Fibroblast of mammary gland (primary cell): ENCODE measurements around the gene MAFG.
A peak's percentile ranks its signal among the peaks of the same experiment; 100 is the strongest.

Source experiments
- DNase-seq: peaks from one replicate; pipeline ENCODE4 v3.0.0-alpha.2; 2010; ENCODE audit warnings: low read depth
- H3K4me3 ChIP-seq: 2 replicates; pipeline ENCODE4 v1.5.1; 2011; ENCODE audit warnings: low read depth, mild to moderate bottlenecking, low read length, moderate library complexity; ENCODE audit not compliant: control insufficient read depth
- CTCF ChIP-seq: conservative IDR thresholded peaks from 2 replicates; pipeline ENCODE4 v1.5.1; 2011; ENCODE audit warnings: low read depth, low read length, inconsistent platforms; ENCODE audit not compliant: control insufficient read depth, insufficient read depth

MAFG gene

GRCh38 chr17:81898885-81899284, 28.6 kb downstream of the MAFG start:
- no peak for TF ChIP-seq CTCF
- H3K4me3 ChIP-seq = no peak overlapping the region
- no peak for DNase-seq

GRCh38 chr17:81898029-81898866, 29.3 kb downstream of the MAFG start:
- no peak overlapping the region for H3K4me3 ChIP-seq
- peak; percentile 98 for DNase-seq
- no peak for TF ChIP-seq CTCF

- no peak overlapping the region for H3K4me3 ChIP-seq
- no peak for TF ChIP-seq CTCF
- DNase-seq = no peak
Observed at GRCh38 chr17:81895400-81895799, 32.1 kb downstream of the MAFG start.

- no peak for TF ChIP-seq CTCF
- H3K4me3 ChIP-seq = peak overlapping the region; percentile 78
- DNase-seq = no peak
Observed at GRCh38 chr17:81891303-81891552, 36.3 kb downstream of the MAFG start.

- DNase-seq = no peak
- peak overlapping the region; percentile 78 for H3K4me3 ChIP-seq
- no peak for TF ChIP-seq CTCF
Observed at GRCh38 chr17:81890447-81891302, 36.9 kb downstream of the MAFG start.

- TF ChIP-seq CTCF = no peak
- DNase-seq = no peak
- peak overlapping the region; percentile 78 for H3K4me3 ChIP-seq
Observed at GRCh38 chr17:81889602-81890001, 37.9 kb downstream of the MAFG start.
